Loucy (cell line): ENCODE data around the gene ZKSCAN3.
A peak's percentile ranks its signal among the peaks of the same experiment; 100 is the strongest.

ENCODE experiments used
- H2AFZ ChIP-seq: fragments of 200-600 bp; sonication (generic); 2 replicates; pipeline ENCODE4 v1.6.0; 2016; ENCODE audit warnings: antibody characterized with exemption, mild to moderate bottlenecking, low read length, moderate library complexity
- H3F3A ChIP-seq: fragments of 200-600 bp; 2 replicates; pipeline ENCODE4 v1.6.0; 2016; ENCODE audit warnings: antibody characterized with exemption, low read depth, mild to moderate bottlenecking
- H3K27me3 ChIP-seq: fragments of 200-600 bp; sonication (generic); 2 replicates; pipeline ENCODE4 v1.6.1; 2014; ENCODE audit warnings: low read length, mild to moderate bottlenecking; ENCODE audit not compliant: insufficient read depth, poor library complexity, severe bottlenecking
- H3K36me3 ChIP-seq: fragments of 200-600 bp; sonication (generic); 2 replicates; pipeline ENCODE4 v1.6.1; 2016; ENCODE audit warnings: low read length; ENCODE audit not compliant: insufficient read depth
- H3K4me1 ChIP-seq: fragments of 200-600 bp; sonication (generic); 2 replicates; pipeline ENCODE4 v1.5.1; 2014; ENCODE audit warnings: low read length, mild to moderate bottlenecking; ENCODE audit not compliant: insufficient read depth, poor library complexity, severe bottlenecking
- H3K4me2 ChIP-seq: fragments of 200-600 bp; sonication (generic); 2 replicates; pipeline ENCODE4 v1.6.0; 2014; ENCODE audit warnings: antibody characterized with exemption, low read length, low read depth, mild to moderate bottlenecking; ENCODE audit not compliant: poor library complexity, severe bottlenecking
- H3K4me3 ChIP-seq: fragments of 200-600 bp; sonication (generic); 2 replicates; pipeline ENCODE4 v1.5.1; 2014; ENCODE audit warnings: low read length, mild to moderate bottlenecking, mixed read lengths; ENCODE audit not compliant: poor library complexity, severe bottlenecking
- H3K79me2 ChIP-seq: fragments of 200-600 bp; sonication (generic); 2 replicates; pipeline ENCODE4 v1.6.1; 2014; ENCODE audit warnings: low read length; ENCODE audit not compliant: insufficient read depth
- H3K9ac ChIP-seq: fragments of 200-600 bp; sonication (generic); 2 replicates; pipeline ENCODE4 v1.6.0; 2014; ENCODE audit warnings: mild to moderate bottlenecking, low read depth, low read length, moderate library complexity; ENCODE audit not compliant: poor library complexity, severe bottlenecking
- H3K9me2 ChIP-seq: fragments of 200-600 bp; sonication (generic); replicated peaks from 2 replicates; pipeline ENCODE4 v1.6.1; 2016; ENCODE audit warnings: low read depth, low read length, mixed read lengths
- H3K9me3 ChIP-seq: fragments of 200-600 bp; sonication (generic); 2 replicates; pipeline ENCODE4 v1.6.1; 2014; ENCODE audit warnings: mild to moderate bottlenecking, antibody characterized with exemption, low read length, low read depth; ENCODE audit not compliant: insufficient read depth
- H4K20me1 ChIP-seq: fragments of 200-600 bp; sonication (generic); 2 replicates; pipeline ENCODE4 v1.6.0; 2014; ENCODE audit warnings: antibody characterized with exemption, low read length, mild to moderate bottlenecking; ENCODE audit not compliant: insufficient read depth, poor library complexity, severe bottlenecking
- EZH2phosphoT487 ChIP-seq: fragments of 200-600 bp; IDR thresholded peaks from 2 replicates; pipeline ENCODE4 v1.6.1; 2018; ENCODE audit warnings: antibody characterized with exemption, mild to moderate bottlenecking, moderate library complexity, borderline replicate concordance
- TF ChIP-seq, protein P1 (sequence below): fragments of 200-600 bp; sonication (generic); conservative IDR thresholded peaks from 2 replicates; pipeline ENCODE4 v1.5.1; 2014; ENCODE audit warnings: mild to moderate bottlenecking, antibody characterized with exemption, low read length

Gene ZKSCAN3

DNA sequence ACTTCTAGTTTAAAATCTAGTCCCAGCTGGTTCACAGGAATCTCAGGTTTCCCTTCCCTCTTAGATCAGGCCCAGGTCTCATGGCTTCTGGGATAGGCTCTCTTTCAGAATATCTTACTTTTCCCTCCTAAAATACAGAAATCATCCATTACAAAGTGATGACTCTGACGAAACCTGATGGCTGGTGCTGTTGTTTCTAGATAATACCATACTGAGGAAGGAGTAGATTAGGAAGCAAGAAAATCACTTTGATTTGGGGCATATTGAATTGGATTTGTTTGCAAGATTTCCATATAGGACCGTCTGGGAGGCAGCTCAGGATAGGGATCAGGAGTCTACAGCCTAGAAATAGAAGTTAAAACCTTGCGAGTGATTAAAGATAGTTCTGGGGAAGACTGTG lies 3.6 kb downstream of the ZKSCAN3 start:
- peaks cover 25% of the 10 kb centered on the region for H3K4me1 ChIP-seq
- H3K9me2 ChIP-seq, result no peaks in the 10 kb centered on the region
- TF ChIP-seq, protein P1, sequence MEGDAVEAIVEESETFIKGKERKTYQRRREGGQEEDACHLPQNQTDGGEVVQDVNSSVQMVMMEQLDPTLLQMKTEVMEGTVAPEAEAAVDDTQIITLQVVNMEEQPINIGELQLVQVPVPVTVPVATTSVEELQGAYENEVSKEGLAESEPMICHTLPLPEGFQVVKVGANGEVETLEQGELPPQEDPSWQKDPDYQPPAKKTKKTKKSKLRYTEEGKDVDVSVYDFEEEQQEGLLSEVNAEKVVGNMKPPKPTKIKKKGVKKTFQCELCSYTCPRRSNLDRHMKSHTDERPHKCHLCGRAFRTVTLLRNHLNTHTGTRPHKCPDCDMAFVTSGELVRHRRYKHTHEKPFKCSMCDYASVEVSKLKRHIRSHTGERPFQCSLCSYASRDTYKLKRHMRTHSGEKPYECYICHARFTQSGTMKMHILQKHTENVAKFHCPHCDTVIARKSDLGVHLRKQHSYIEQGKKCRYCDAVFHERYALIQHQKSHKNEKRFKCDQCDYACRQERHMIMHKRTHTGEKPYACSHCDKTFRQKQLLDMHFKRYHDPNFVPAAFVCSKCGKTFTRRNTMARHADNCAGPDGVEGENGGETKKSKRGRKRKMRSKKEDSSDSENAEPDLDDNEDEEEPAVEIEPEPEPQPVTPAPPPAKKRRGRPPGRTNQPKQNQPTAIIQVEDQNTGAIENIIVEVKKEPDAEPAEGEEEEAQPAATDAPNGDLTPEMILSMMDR, result no peak
- no peak for TF ChIP-seq EZH2phosphoT487
- no peak overlapping the region for H3K9ac ChIP-seq
- H3K4me3 ChIP-seq, result no peak overlapping the region
- H3F3A ChIP-seq, result no peaks in the 10 kb centered on the region
- no peaks in the 10 kb centered on the region for H3K27me3 ChIP-seq
- no peak overlapping the region for H3K4me2 ChIP-seq
- H3K9me3 ChIP-seq, result no peaks in the 10 kb centered on the region
- H4K20me1 ChIP-seq, result peaks cover 9% of the 10 kb centered on the region
- peaks cover 44% of the 10 kb centered on the region for H3K79me2 ChIP-seq
- H2AFZ ChIP-seq, result no peak overlapping the region
- H3K36me3 ChIP-seq, result no peaks in the 10 kb centered on the region

- H3K4me1 ChIP-seq, result peaks cover 25% of the 10 kb centered on the region
- H3K9me3 ChIP-seq, result no peaks in the 10 kb centered on the region
- no peaks in the 10 kb centered on the region for H3K36me3 ChIP-seq
- no peak for TF ChIP-seq EZH2phosphoT487
- TF ChIP-seq, protein P1, result no peak
- no peaks in the 10 kb centered on the region for H3F3A ChIP-seq
- no peaks in the 10 kb centered on the region for H3K9me2 ChIP-seq
- H3K4me3 ChIP-seq, result no peak overlapping the region
- H4K20me1 ChIP-seq, result peaks cover 9% of the 10 kb centered on the region
- H3K4me2 ChIP-seq, result no peak overlapping the region
- peaks cover 44% of the 10 kb centered on the region for H3K79me2 ChIP-seq
- H3K27me3 ChIP-seq, result no peaks in the 10 kb centered on the region
- H3K9ac ChIP-seq, result no peak overlapping the region
- H2AFZ ChIP-seq, result no peak overlapping the region
These were observed 4.4 kb downstream of the ZKSCAN3 start for GRCh38 chr6:28353981-28354676.

DNA sequence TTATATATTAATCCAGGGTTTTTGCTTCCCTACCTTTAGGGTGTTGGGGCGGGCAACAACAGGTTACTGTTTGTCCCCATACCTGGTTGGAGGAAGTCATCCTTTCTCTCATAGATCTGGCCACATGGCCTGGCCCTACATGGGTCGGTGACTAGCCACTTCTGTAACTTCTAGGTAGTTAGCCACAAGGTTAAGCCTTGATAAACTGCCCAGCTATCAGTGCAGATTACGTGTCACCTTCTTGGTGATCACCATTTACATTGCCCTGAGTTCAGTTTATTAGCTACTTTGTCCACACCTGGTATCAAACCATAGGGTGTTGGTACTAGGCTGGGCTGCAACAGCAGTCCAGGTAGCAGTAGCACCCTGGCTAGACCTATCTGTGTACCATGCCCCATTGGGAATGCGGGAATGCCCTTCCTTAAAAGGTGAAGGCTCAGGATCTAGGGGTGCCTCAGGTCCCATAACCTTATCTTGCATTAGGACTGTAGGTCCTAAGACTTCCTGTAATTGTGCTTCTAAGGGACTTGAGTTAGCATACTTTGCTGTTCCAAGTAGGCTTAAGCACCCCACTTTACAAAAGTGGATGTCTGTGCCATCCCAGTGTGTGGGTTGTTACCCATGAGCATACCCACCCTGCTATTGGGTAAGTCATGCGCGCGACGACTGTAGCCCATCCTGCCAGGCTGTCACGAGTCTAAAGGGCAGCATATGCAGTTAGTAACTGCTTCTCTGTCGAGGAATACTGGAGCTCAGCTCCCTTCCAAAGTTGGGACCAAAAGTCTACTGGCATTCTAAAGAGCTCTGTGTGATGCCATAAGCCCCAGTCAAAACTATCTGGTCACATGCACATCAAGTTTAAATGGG lies 5.2 kb downstream of the ZKSCAN3 start:
- peak overlapping the region; percentile 76 for H3K4me2 ChIP-seq
- peaks cover 9% of the 10 kb centered on the region for H4K20me1 ChIP-seq
- no peaks in the 10 kb centered on the region for H3K36me3 ChIP-seq
- H3K9ac ChIP-seq, result peak overlapping the region; percentile 75
- H3K9me3 ChIP-seq, result no peaks in the 10 kb centered on the region
- no peaks in the 10 kb centered on the region for H3F3A ChIP-seq
- no peak overlapping the region for H2AFZ ChIP-seq
- peaks cover 42% of the 10 kb centered on the region for H3K79me2 ChIP-seq
- H3K4me3 ChIP-seq, result peak overlapping the region; percentile 78
- no peaks in the 10 kb centered on the region for H3K27me3 ChIP-seq
- H3K9me2 ChIP-seq, result no peaks in the 10 kb centered on the region
- peaks cover 20% of the 10 kb centered on the region for H3K4me1 ChIP-seq
- TF ChIP-seq, protein P1, result no peak
- no peak for TF ChIP-seq EZH2phosphoT487
